ENCODE measurements around the gene ASL. TPM values are rescaled to one million over a fixed set of nuclear protein-coding genes. Genes with fewer than 3 reads are reported as not detected.
"Not testable (repeated sequence)": the region's sequence is repeated elsewhere in the genome, so short reads cannot be mapped to it uniquely, and the experiment has no call there.

Gene ASL
- total RNA-seq, 1 donor from 2014 or later: 24.6 TPM

DNA sequence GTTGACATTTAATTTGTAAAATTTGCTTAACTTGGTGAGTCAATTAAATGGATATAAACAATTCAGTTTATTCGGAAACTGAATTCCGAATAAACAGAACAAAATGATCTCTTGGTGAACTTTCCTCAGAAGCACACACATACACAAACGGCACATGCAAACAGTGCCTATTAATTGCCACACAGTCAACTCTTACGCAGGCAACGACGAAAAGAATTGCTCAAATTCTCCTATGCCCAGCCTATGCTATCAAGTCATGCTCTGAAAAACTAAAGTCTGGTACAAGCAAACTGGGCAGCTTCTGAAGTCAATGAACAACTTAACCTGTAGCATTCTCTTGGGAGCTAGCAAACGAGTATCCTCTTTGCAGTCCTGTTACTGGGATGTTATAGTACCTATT lies 38.8 kb upstream of the ASL start:
- H3K27me3 ChIP-seq: no peaks in the 10 kb centered on the region
- intact Hi-C loops (cut with DNase I): no loop called here
- H3K4me1 ChIP-seq: no peaks in the 10 kb centered on the region
- no peak for DNase-seq (ENCODE audit: extremely low spot score in 2 of 2)
- no peak overlapping the region for H3K27ac ChIP-seq
- no peaks in the 10 kb centered on the region for H3K9me3 ChIP-seq
- no peak overlapping the region for H3K4me3 ChIP-seq
- no peak for TF ChIP-seq POLR2AphosphoS5 (IDR thresholded peaks at IDR 0.05; ENCODE audit: insufficient read depth in 1 of 2, low read depth in 1 of 2)
- no peak for TF ChIP-seq CTCF (IDR thresholded peaks at IDR 0.05)
- no peaks in the 10 kb centered on the region for H3K36me3 ChIP-seq

DNA sequence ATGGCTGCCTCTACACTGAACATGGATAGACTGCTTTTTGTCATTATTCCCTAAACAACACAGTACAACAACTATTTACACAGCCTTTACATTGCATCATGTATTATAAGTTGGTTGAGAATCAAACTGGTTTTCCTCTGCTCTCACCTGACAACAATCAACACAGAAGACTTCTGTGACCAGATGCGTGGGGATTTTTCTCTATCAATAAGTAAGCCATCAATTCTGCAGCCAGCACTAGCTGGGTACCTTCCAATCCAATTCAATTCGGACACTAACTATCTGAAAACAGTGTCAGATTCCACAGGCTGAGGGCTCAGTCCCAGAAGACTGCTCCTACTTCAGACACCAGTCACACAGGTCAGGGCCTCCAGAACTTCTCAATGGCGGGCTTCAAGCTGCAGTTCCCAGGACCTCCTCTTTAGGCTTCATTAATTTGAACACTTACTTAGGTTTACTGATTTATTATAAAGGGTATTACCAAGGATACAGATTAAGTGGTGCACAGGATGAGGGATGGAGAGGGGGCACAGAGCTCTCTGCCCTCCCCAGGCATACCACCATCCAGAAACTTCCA lies 36.4 kb upstream of the ASL start:
- TF ChIP-seq CTCF (IDR thresholded peaks at IDR 0.05): no peak
- no peak for TF ChIP-seq POLR2A (IDR thresholded peaks at IDR 0.05)
- TF ChIP-seq POLR2AphosphoS5 (IDR thresholded peaks at IDR 0.05; ENCODE audit: insufficient read depth in 1 of 2, low read depth in 1 of 2): no peak
- H3K36me3 ChIP-seq: no peaks in the 10 kb centered on the region
- H3K9me3 ChIP-seq: no peaks in the 10 kb centered on the region
- no peak overlapping the region for H3K4me3 ChIP-seq
- no peaks in the 10 kb centered on the region for H3K27me3 ChIP-seq
- H3K27ac ChIP-seq: no peak overlapping the region
- no peak for DNase-seq (ENCODE audit: extremely low spot score in 2 of 2)
- H3K4me1 ChIP-seq: peaks cover 11% of the 10 kb centered on the region
- intact Hi-C loops (cut with DNase I): no loop called here

GRCh38 chr7:66043681-66044497 lies 31.7 kb upstream of the ASL start:
- intact Hi-C loops (cut with DNase I): no loop called here
- Histone ChIP-seq H3K27ac (no peak overlapping the region), H3K36me3 (no peaks in the 10 kb centered on the region), H3K27me3 (no peaks in the 10 kb centered on the region), H3K4me3 (peak overlapping the region; percentile 52 to 63), H3K9me3 (no peaks in the 10 kb centered on the region), H3K4me1 (peaks cover 18% of the 10 kb centered on the region)
- TF ChIP-seq POLR2AphosphoS5 (IDR thresholded peaks at IDR 0.05; ENCODE audit: insufficient read depth in 1 of 2, low read depth in 1 of 2) (peak in 1 of 2 donors; percentile 29), POLR2A (IDR thresholded peaks at IDR 0.05) (no peak), CTCF (IDR thresholded peaks at IDR 0.05) (no peak)
- DNase-seq (ENCODE audit: extremely low spot score in 2 of 2): peak in 1 of 2 donors; percentile 88

GRCh38 chr7:66044498-66044854 lies 31.1 kb upstream of the ASL start:
- H3K4me3 ChIP-seq: peak overlapping the region; percentile 52 to 63
- H3K9me3 ChIP-seq; H3K36me3 ChIP-seq; DNase-seq (ENCODE audit: extremely low spot score in 2 of 2); intact Hi-C loops (cut with DNase I); H3K27me3 ChIP-seq; H3K27ac ChIP-seq: not testable (repeated sequence)
- peaks cover 18% of the 10 kb centered on the region for H3K4me1 ChIP-seq

GRCh38 chr7:66047426-66047825 lies 28.2 kb upstream of the ASL start:
- no peaks in the 10 kb centered on the region for H3K9me3 ChIP-seq
- no peaks in the 10 kb centered on the region for H3K36me3 ChIP-seq
- H3K4me1 ChIP-seq: peaks cover 26% of the 10 kb centered on the region
- no peak for DNase-seq (ENCODE audit: extremely low spot score in 2 of 2)
- no peaks in the 10 kb centered on the region for H3K27me3 ChIP-seq
- no peak overlapping the region for H3K27ac ChIP-seq
- H3K4me3 ChIP-seq: no peak overlapping the region
- intact Hi-C loops (cut with DNase I): no loop called here
- TF ChIP-seq CTCF (IDR thresholded peaks at IDR 0.05) (no peak), POLR2AphosphoS5 (IDR thresholded peaks at IDR 0.05; ENCODE audit: insufficient read depth in 1 of 2, low read depth in 1 of 2) (no peak), POLR2A (IDR thresholded peaks at IDR 0.05) (no peak)

DNA sequence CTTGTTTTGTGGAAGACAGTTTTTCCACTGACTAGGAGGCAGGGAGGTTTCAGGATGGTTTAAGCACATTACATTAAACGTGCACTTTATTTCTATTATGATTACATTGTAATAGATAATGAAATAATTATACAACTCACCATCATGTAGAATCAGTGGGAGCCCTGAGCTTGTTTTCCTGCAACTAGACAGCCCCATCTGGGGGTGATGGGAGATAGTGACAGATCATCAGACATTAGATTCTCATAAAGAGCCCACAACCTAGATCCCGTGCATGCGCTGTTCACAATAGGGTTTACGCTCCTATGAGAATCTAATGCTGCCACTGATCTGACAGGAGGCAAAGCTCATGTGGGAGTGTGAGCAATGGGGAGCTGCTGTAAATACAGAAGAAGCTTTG lies 25.7 kb upstream of the ASL start:
- H3K36me3 ChIP-seq; H3K27me3 ChIP-seq; DNase-seq (ENCODE audit: extremely low spot score in 2 of 2); H3K27ac ChIP-seq; H3K4me3 ChIP-seq; H3K9me3 ChIP-seq; H3K4me1 ChIP-seq; intact Hi-C loops (cut with DNase I): not testable (repeated sequence)

Data from vagina (tissue), 2 donors.